MCF 10A (cell line): ENCODE results near the gene OR10P1. TPM values are rescaled to one million over a fixed set of nuclear protein-coding genes. Genes with fewer than 3 reads are reported as not detected.

Source experiments
- BruUV-seq: library from RNA; stranded (reverse); fragments of 400-500 nt; replicated peaks from 2 replicates; lab custom pipeline; 2021; lab: Mats Ljungman, UMichigan
- CTCF ChIA-PET: fragments of 300-600 bp; sonication (Branson Sonifier 250); formaldehyde crosslinking; extraction: SDS; loops from one replicate; lab custom pipeline; 2021; ENCODE audit warnings: antibody characterized with exemption, inconsistent platforms; lab: Yijun Ruan, JAX
- POLR2A ChIA-PET: fragments of 300-600, 350-650 bp; sonication (Branson Sonifier 250); formaldehyde crosslinking; extraction: SDS; loops from one replicate; lab custom pipeline; 2020; ENCODE audit warnings: antibody characterized with exemption, inconsistent platforms; lab: Yijun Ruan, JAX
- DNase-seq: peaks from one replicate; pipeline ENCODE4 v3.0.0-alpha.2; 2018; ENCODE audit not compliant: unreplicated experiment
- H3K27ac Mint-ChIP-seq: one replicate; pipeline ENCODE4 v1.8.0; 2022; ENCODE audit warnings: mild to moderate bottlenecking, low read depth, mixed read lengths; ENCODE audit not compliant: unreplicated experiment
- H3K27me3 Mint-ChIP-seq: one replicate; pipeline ENCODE4 v1.8.0; 2022; ENCODE audit warnings: mixed read lengths; ENCODE audit not compliant: insufficient read depth, unreplicated experiment
- H3K36me3 Mint-ChIP-seq: one replicate; pipeline ENCODE4 v1.8.0; 2022; ENCODE audit warnings: mild to moderate bottlenecking, moderate library complexity, mixed read lengths; ENCODE audit not compliant: insufficient read depth, unreplicated experiment
- H3K4me1 Mint-ChIP-seq: one replicate; pipeline ENCODE4 v1.8.0; 2022; ENCODE audit warnings: mixed read lengths; ENCODE audit not compliant: insufficient read depth, unreplicated experiment
- H3K4me3 Mint-ChIP-seq: one replicate; pipeline ENCODE4 v1.8.0; 2022; ENCODE audit warnings: mild to moderate bottlenecking, moderate library complexity, mixed read lengths; ENCODE audit not compliant: unreplicated experiment
- H3K9me3 Mint-ChIP-seq: one replicate; pipeline ENCODE4 v1.8.0; 2022; ENCODE audit warnings: mixed read lengths; ENCODE audit not compliant: unreplicated experiment
- CTCF ChIP-seq: fragments of 200-600 bp; IDR thresholded peaks from one replicate; pipeline ENCODE4 v1.8.0; 2022; ENCODE audit warnings: antibody characterized with exemption, mild to moderate bottlenecking; ENCODE audit not compliant: unreplicated experiment
- intact Hi-C: fragments of 100-400 bp; cut with micrococcal nuclease; formaldehyde crosslinking; loops from 2 replicates; pipeline ENCODE4 v1.14.1; 2022
- total RNA-seq: library from RNA; stranded (reverse); gene quantifications from 2 replicates; pipeline ENCODE4 v1.2.3, GENCODE V29; 2022

OR10P1 gene
- total RNA-seq, 1 experiment from 2014 or later = not detected

- intact Hi-C loops = no loop called here
- H3K27me3 Mint-ChIP-seq = peaks cover 43% of the 10 kb centered on the region
- ChIA-PET POLR2A (no interaction called here), CTCF (interaction anchor here (0.6 to 0.9 kb wide), 2 partner anchors 9 to 19 kb away, joined by 3 to 6 read pairs; no protein-coding TSS in a partner anchor)
- H3K27ac Mint-ChIP-seq = no peak overlapping the region
- no peaks in the 10 kb centered on the region for H3K36me3 Mint-ChIP-seq
- DNase-seq = no peak
- H3K4me1 Mint-ChIP-seq = no peaks in the 10 kb centered on the region
- no peaks in the 10 kb centered on the region for H3K9me3 Mint-ChIP-seq
- no peak for TF ChIP-seq CTCF
- no TSS peak for BruUV-seq
- no peak overlapping the region for H3K4me3 Mint-ChIP-seq
Measured at GRCh38 chr12:55657212-55657611, 20.5 kb downstream of the OR10P1 start.

- Mint-ChIP-seq H3K36me3 (no peaks in the 10 kb centered on the region), H3K27me3 (peaks cover 43% of the 10 kb centered on the region), H3K27ac (no peak overlapping the region), H3K4me1 (no peaks in the 10 kb centered on the region), H3K9me3 (no peaks in the 10 kb centered on the region), H3K4me3 (no peak overlapping the region)
- BruUV-seq = no TSS peak
- CTCF ChIA-PET = interaction anchor here (0.7 kb wide), 1 partner anchor 467 kb away, joined by 5 read pairs; no protein-coding TSS in a partner anchor
- POLR2A ChIA-PET = interaction anchor here (1.1 kb wide), 1 partner anchor 43 kb away, joined by 3 read pairs; no protein-coding TSS in a partner anchor
- intact Hi-C loops = no loop called here
- no peak for TF ChIP-seq CTCF
- no peak for DNase-seq
Measured at GRCh38 chr12:55658212-55658611, 21.5 kb downstream of the OR10P1 start.

DNA sequence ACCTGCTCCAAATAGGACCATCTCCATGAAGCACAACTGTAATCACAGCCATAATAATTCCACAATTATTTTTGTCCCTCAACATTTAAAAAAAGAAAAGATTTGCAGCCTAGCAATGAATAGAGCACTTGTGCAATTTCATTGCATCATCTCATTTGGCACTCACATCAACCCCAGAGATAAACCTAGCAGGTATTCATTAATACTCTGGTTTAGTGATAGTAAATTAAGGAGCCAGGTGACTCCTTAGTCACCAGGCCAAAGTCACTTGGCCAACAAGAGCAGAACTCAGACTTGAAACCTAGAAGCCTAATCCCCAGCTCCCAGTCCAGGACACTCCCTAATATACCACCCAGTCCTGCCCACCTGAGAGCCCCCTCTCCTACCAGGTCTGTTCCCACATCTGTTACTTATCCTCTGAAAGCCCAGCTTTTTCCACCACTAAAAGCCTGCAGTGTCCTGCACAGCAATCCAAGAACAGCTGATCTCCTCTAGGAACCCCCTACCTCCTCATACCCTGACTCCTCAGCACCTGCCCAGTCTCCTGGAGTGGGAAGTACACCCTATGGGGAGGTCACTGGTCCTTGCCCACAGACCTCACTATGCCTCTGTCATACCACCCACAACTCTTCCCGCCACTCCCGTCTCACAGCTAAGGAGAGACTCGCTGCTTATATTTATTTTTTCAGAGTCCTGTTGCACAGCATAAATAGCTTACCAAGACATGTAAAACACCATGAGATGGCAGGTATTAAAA is 22.1 kb downstream of the OR10P1 start:
- no TSS peak for BruUV-seq
- Mint-ChIP-seq H3K27ac (no peak overlapping the region), H3K9me3 (no peaks in the 10 kb centered on the region), H3K4me1 (no peaks in the 10 kb centered on the region), H3K36me3 (no peaks in the 10 kb centered on the region), H3K4me3 (no peak overlapping the region), H3K27me3 (peaks cover 43% of the 10 kb centered on the region)
- TF ChIP-seq CTCF = no peak
- peak; percentile 22 for DNase-seq
- ChIA-PET POLR2A (interaction anchor here (0.6 to 1.1 kb wide), 2 partner anchors 44 to 147 kb away, joined by 3 to 4 read pairs; no protein-coding TSS in a partner anchor), CTCF (interaction anchor here (0.7 to 0.8 kb wide), 4 partner anchors 58 to 466 kb away, joined by 3 to 5 read pairs (median 4); no protein-coding TSS in a partner anchor)
- intact Hi-C loops = no loop called here
